ENCODE data around the gene SUSD4. TPM values are rescaled to one million over a fixed set of nuclear protein-coding genes. Genes with fewer than 3 reads are reported as not detected.

SUSD4 gene
- total RNA-seq, 1 donor from 2014 or later: 0.12 TPM

- DNase-seq (ENCODE audit: low read depth): no peak
- no peak overlapping the region for H3K4me3 ChIP-seq (ENCODE audit: low read depth, low read length)
- no peak for TF ChIP-seq CTCF (conservative IDR thresholded peaks at IDR 0.05; ENCODE audit: low read depth, low read length)
Observed at GRCh38 chr1:223245411-223245810, 118.6 kb downstream of the SUSD4 start.

GRCh38 chr1:223244366-223245103 is 119.4 kb downstream of the SUSD4 start:
- H3K4me3 ChIP-seq (ENCODE audit: low read depth, low read length): no peak overlapping the region
- peak; percentile 34 for TF ChIP-seq CTCF (conservative IDR thresholded peaks at IDR 0.05; ENCODE audit: low read depth, low read length)
- DNase-seq (ENCODE audit: low read depth): no peak

- H3K4me3 ChIP-seq (ENCODE audit: low read depth, low read length): no peak overlapping the region
- no peak for TF ChIP-seq CTCF (conservative IDR thresholded peaks at IDR 0.05; ENCODE audit: low read depth, low read length)
- no peak for DNase-seq (ENCODE audit: low read depth)
Observed at GRCh38 chr1:223243441-223244050, 120.4 kb downstream of the SUSD4 start.

GRCh38 chr1:223242971-223243370 is 121.0 kb downstream of the SUSD4 start:
- TF ChIP-seq CTCF (conservative IDR thresholded peaks at IDR 0.05; ENCODE audit: low read depth, low read length): no peak
- DNase-seq (ENCODE audit: low read depth): no peak
- no peak overlapping the region for H3K4me3 ChIP-seq (ENCODE audit: low read depth, low read length)

GRCh38 chr1:223242382-223242955 is 121.5 kb downstream of the SUSD4 start:
- no peak for DNase-seq (ENCODE audit: low read depth)
- no peak overlapping the region for H3K4me3 ChIP-seq (ENCODE audit: low read depth, low read length)
- TF ChIP-seq CTCF (conservative IDR thresholded peaks at IDR 0.05; ENCODE audit: low read depth, low read length): no peak

GRCh38 chr1:223240122-223240521 is 123.9 kb downstream of the SUSD4 start:
- no peak overlapping the region for H3K4me3 ChIP-seq (ENCODE audit: low read depth, low read length)
- TF ChIP-seq CTCF (conservative IDR thresholded peaks at IDR 0.05; ENCODE audit: low read depth, low read length): no peak
- no peak for DNase-seq (ENCODE audit: low read depth)

Data from epithelial cell of proximal tubule (primary cell).